GM06990 (cell line): Measurements from ENCODE around the gene ASIC5.

Experiments used
- DNase-seq: peaks from one replicate; pipeline ENCODE4 v3.0.0-alpha.2; 2011; ENCODE audit not compliant: insufficient read length; ENCODE audit errors: extremely low read depth
- H3K27me3 ChIP-seq: replicated peaks from 2 replicates; pipeline ENCODE4 v1.6.0; 2011; ENCODE audit warnings: low read length; ENCODE audit not compliant: control insufficient read depth, insufficient read depth
- H3K36me3 ChIP-seq: 2 replicates; pipeline ENCODE4 v1.5.1; 2011; ENCODE audit warnings: low read length; ENCODE audit not compliant: control insufficient read depth, insufficient read depth
- H3K4me3 ChIP-seq: replicated peaks from 2 replicates; pipeline ENCODE4 v1.5.1; 2011; ENCODE audit warnings: low read depth, mild to moderate bottlenecking, control low read depth, low read length
- TF ChIP-seq, protein P1 (sequence below): IDR thresholded peaks from 2 replicates; pipeline ENCODE4 v1.5.1; 2011; ENCODE audit warnings: low read length, control low read depth, mild to moderate bottlenecking, inconsistent platforms; ENCODE audit not compliant: insufficient read depth, poor library complexity, severe bottlenecking

The ASIC5 gene

GRCh38 chr4:155907556-155907955 lies 41.5 kb upstream of the ASIC5 start:
- H3K27me3 ChIP-seq, result no peaks in the 10 kb centered on the region
- TF ChIP-seq, protein P1, sequence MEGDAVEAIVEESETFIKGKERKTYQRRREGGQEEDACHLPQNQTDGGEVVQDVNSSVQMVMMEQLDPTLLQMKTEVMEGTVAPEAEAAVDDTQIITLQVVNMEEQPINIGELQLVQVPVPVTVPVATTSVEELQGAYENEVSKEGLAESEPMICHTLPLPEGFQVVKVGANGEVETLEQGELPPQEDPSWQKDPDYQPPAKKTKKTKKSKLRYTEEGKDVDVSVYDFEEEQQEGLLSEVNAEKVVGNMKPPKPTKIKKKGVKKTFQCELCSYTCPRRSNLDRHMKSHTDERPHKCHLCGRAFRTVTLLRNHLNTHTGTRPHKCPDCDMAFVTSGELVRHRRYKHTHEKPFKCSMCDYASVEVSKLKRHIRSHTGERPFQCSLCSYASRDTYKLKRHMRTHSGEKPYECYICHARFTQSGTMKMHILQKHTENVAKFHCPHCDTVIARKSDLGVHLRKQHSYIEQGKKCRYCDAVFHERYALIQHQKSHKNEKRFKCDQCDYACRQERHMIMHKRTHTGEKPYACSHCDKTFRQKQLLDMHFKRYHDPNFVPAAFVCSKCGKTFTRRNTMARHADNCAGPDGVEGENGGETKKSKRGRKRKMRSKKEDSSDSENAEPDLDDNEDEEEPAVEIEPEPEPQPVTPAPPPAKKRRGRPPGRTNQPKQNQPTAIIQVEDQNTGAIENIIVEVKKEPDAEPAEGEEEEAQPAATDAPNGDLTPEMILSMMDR, result no peak
- no peak for DNase-seq
- H3K4me3 ChIP-seq, result no peak overlapping the region
- H3K36me3 ChIP-seq, result no peaks in the 10 kb centered on the region

DNA sequence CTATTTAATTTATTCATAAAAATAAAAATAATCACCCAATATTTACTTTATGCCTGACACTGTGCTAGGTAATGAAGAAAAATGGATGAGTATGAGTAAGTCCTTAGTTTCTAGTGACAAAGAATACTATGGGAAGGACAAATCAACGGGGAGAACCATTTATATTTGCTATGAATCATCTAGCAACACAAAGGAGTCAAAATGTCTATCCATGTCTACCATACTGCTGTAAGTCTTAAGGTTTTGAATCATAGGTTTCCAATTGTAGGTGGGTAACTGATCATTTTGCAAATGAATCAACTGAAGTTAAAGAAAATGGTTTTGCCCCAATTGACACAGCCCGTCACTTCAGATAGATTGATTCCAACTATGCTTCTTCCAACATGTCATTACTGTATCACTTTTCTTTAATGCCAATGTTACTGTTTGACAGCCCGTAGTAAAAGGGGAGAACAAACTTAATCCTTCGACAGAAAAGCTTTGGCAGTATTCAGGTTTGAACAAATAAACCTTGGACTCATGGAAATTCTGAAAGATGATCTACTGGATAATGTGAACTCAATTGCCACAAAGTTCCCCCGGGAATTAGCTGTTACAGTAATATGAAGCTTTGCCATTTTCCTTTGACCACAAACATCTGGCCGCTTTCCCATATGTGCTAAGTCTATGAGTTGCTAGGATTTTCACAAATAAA lies 40.6 kb upstream of the ASIC5 start:
- Histone ChIP-seq H3K27me3 (no peaks in the 10 kb centered on the region), H3K4me3 (no peak overlapping the region), H3K36me3 (no peaks in the 10 kb centered on the region)
- TF ChIP-seq, protein P1, result no peak
- DNase-seq, result no peak

GRCh38 chr4:155904331-155904730 lies 38.3 kb upstream of the ASIC5 start:
- Histone ChIP-seq H3K27me3 (no peaks in the 10 kb centered on the region), H3K36me3 (no peaks in the 10 kb centered on the region), H3K4me3 (no peak overlapping the region)
- TF ChIP-seq, protein P1, result no peak
- no peak for DNase-seq

DNA sequence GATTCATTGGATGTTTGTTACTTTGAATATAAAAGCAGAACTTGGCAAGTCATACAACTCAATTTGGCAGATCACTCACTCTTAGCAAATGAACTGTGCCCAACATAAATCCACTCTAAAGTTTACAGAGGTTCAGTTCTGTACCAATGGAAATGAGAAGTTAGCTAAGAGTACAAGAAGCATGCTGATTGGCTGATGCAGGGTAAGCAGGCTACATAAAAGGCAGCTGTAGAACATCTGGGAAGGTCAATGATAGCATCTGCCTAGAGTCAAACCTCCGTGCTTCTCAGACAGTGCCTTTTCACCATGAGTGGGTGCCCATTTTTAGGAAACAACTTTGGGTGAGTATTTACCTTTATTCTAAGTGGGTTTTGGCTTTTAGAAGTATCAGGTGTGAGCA lies 37.4 kb upstream of the ASIC5 start, which contains the start of gene TDO2:
TSS of gene TDO2 (plus strand) at position 244 of the 400 bp plus-strand sequence. CDS start at position 307, 63 bp downstream.
- no peak within 1 kb of the TSS for H3K4me3 ChIP-seq
- no peaks in the 10 kb centered on the region for H3K36me3 ChIP-seq
- TF ChIP-seq, protein P1, result no peak
- DNase-seq, result no peak
- no peaks in the 10 kb centered on the region for H3K27me3 ChIP-seq

DNA sequence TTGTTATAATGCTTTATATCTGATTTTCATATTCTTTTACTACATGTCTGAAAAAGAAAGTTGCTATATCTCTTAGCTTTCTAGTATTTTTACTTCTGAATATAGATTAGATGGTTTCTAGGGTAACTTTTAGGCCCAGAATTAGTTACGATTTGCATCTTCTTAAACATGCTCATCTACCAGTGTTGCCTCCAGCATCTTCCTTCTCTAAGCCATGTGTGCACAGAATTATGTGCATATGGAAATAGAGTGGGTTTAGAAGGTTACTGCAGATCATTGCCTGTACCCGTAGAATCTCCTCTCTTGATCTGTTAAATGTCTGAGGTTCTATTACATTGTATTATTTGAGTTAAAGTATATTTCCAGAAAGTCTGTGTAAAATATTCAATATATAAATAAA lies 34.9 kb upstream of the ASIC5 start:
- DNase-seq, result no peak
- Histone ChIP-seq H3K27me3 (no peaks in the 10 kb centered on the region), H3K36me3 (no peaks in the 10 kb centered on the region), H3K4me3 (no peak overlapping the region)
- TF ChIP-seq, protein P1, result no peak
